Sigmoid colon (tissue), 4 donors: ENCODE results near the gene EXOC1.

Experiments used
- CTCF ChIP-seq, 4 experiments: fragments of 450-650 bp in 3 of 4; fragments of 200-600 bp in 1 of 4; IDR thresholded peaks; one replicate each; pipeline ENCODE4 v1.5.1; 2016 to 2019; ENCODE audit warnings: antibody characterized with exemption in 4 of 4, mild to moderate bottlenecking in 3 of 4, moderate library complexity in 2 of 4
- EP300 ChIP-seq, 4 donors: sonication (generic); formaldehyde crosslinking; IDR thresholded peaks; one replicate each; pipeline ENCODE4 v1.6.1; 2017; ENCODE audit warnings: antibody characterized with exemption in 4 of 4
- POLR2A ChIP-seq, 2 donors: fragments of 450-650 bp; IDR thresholded peaks; one replicate each; pipeline ENCODE4 v1.6.1; 2016; ENCODE audit warnings: antibody characterized with exemption in 2 of 2, mild to moderate bottlenecking in 2 of 2, moderate library complexity in 2 of 2
- POLR2AphosphoS5 ChIP-seq, 4 donors: sonication (generic); formaldehyde crosslinking; IDR thresholded peaks; one replicate each; pipeline ENCODE4 v1.6.1; 2017; ENCODE audit warnings: antibody characterized with exemption in 4 of 4

GRCh38 chr4:55808186-55808585 is 45.3 kb upstream of the EXOC1 start:
- TF ChIP-seq CTCF (IDR thresholded peaks at IDR 0.05) (no peak), POLR2AphosphoS5 (IDR thresholded peaks at IDR 0.05) (no peak), POLR2A (IDR thresholded peaks at IDR 0.05) (no peak), EP300 (IDR thresholded peaks at IDR 0.05) (no peak)
